Endothelial cell of umbilical vein (primary cell): ENCODE measurements around the gene NDUFB10. TPM values are rescaled to one million over a fixed set of nuclear protein-coding genes. Genes with fewer than 3 reads are reported as not detected.
A peak's percentile ranks its signal among the peaks of the same experiment; 100 is the strongest.

Experiments
- BruUV-seq: library from RNA; stranded (reverse); fragments of 400-500 nt; replicated peaks from 2 replicates; lab custom pipeline; 2021; lab: Mats Ljungman, UMichigan
- CTCF ChIA-PET: fragments of 300-600, 350-600 bp; sonication (Branson Sonifier 250); formaldehyde crosslinking; loops from one replicate; lab custom pipeline; 2021; ENCODE audit warnings: antibody characterized with exemption, inconsistent platforms; lab: Charles Lee
- POLR2A ChIA-PET: fragments of 300-600, 350-600 bp; sonication (Branson Sonifier 250); formaldehyde crosslinking; loops from one replicate; lab custom pipeline; 2021; ENCODE audit warnings: antibody characterized with exemption, inconsistent platforms; lab: Charles Lee
- DNase-seq: peaks from one replicate; pipeline ENCODE4 v3.0.0-alpha.2; 2011; ENCODE audit warnings: low read depth, low spot score
- FAIRE-seq: peaks from 2 replicates; lab custom pipeline; 2011; peaks lifted over from hg19 to GRCh38; lab: Jason Lieb, UNC
- H2AFZ ChIP-seq: 2 replicates; pipeline ENCODE4 v1.6.0; 2012; ENCODE audit warnings: low read depth, low read length, control low read depth, inconsistent platforms
- H3K27ac ChIP-seq: 2 replicates; pipeline ENCODE4 v1.5.1; 2011; ENCODE audit warnings: low read depth, mild to moderate bottlenecking, control low read depth, low read length, moderate library complexity; ENCODE audit not compliant: insufficient read depth
- H3K27me3 ChIP-seq, 2 experiments: 2 replicates each; pipeline versions ENCODE4 v1.6.0 to v1.6.1; 2011; ENCODE audit warnings: low read length in 2 of 2, mixed read lengths in 1 of 2; ENCODE audit not compliant: control insufficient read depth in 2 of 2, insufficient read depth in 2 of 2
- H3K36me3 ChIP-seq, 2 experiments: 2 replicates in 1 of 2; 3 replicates in 1 of 2; pipeline ENCODE4 v1.5.1; 2011; ENCODE audit warnings: low read length in 2 of 2, mild to moderate bottlenecking in 1 of 2, moderate library complexity in 1 of 2; ENCODE audit not compliant: control insufficient read depth in 2 of 2, insufficient read depth in 2 of 2; ENCODE audit errors: extremely low read depth in 1 of 2
- H3K4me1 ChIP-seq: 3 replicates; pipeline ENCODE4 v1.5.1; 2011; ENCODE audit warnings: mild to moderate bottlenecking, low read length; ENCODE audit not compliant: control insufficient read depth, insufficient read depth; ENCODE audit errors: extremely low read depth
- H3K4me2 ChIP-seq: 2 replicates; pipeline ENCODE4 v1.6.1; 2011; ENCODE audit warnings: low read length, control low read depth, mixed read lengths; ENCODE audit not compliant: insufficient read depth
- H3K4me3 ChIP-seq, 3 experiments: fragments of 200-600 bp in 1 of 3; sonication (generic), shearing (Covaris generic) in 1 of 3; replicated peaks in 1 of 3; 2 replicates each; pipeline ENCODE4 v1.5.1; 2011 to 2016; ENCODE audit warnings: control low read depth in 3 of 3, low read length in 3 of 3, mild to moderate bottlenecking in 2 of 3, inconsistent platforms in 1 of 3, low read depth in 1 of 3, moderate library complexity in 1 of 3; ENCODE audit not compliant: insufficient read depth in 1 of 3
- H3K79me2 ChIP-seq: 2 replicates; pipeline ENCODE4 v1.6.0; 2012; ENCODE audit warnings: low read length, inconsistent platforms; ENCODE audit not compliant: control insufficient read depth, insufficient read depth
- H3K9ac ChIP-seq: replicated peaks from 2 replicates; pipeline ENCODE3; 2011; ENCODE audit warnings: low read length, control low read depth; ENCODE audit not compliant: insufficient read depth; ENCODE audit errors: extremely low read depth
- H3K9me1 ChIP-seq: replicated peaks from 3 replicates; pipeline ENCODE4 v1.6.0; 2011; ENCODE audit warnings: mild to moderate bottlenecking, low read length; ENCODE audit not compliant: control insufficient read depth, insufficient read depth; ENCODE audit errors: extremely low read depth
- H3K9me3 ChIP-seq: replicated peaks from 2 replicates; pipeline ENCODE4 v1.5.1; 2012; ENCODE audit warnings: low read length, inconsistent platforms; ENCODE audit not compliant: control insufficient read depth, insufficient read depth
- H4K20me1 ChIP-seq: replicated peaks from 2 replicates; pipeline ENCODE3; 2011; ENCODE audit warnings: mild to moderate bottlenecking, low read length; ENCODE audit not compliant: control insufficient read depth, insufficient read depth; ENCODE audit errors: extremely low read depth
- CTCF ChIP-seq, 2 donors: IDR thresholded peaks; 1 replicate in 1 of 2; 2 replicates in 1 of 2; pipeline ENCODE4 v1.5.1; 2011; ENCODE audit warnings: low read length in 2 of 2, mild to moderate bottlenecking in 2 of 2, moderate library complexity in 2 of 2, control low read depth in 1 of 2, inconsistent platforms in 1 of 2, low read depth in 1 of 2; ENCODE audit not compliant: insufficient read depth in 1 of 2; ENCODE audit errors: extremely low read depth in 1 of 2
- EZH2 ChIP-seq: IDR thresholded peaks from 2 replicates; pipeline ENCODE4 v1.6.1; 2012; ENCODE audit warnings: borderline replicate concordance, low read depth, mild to moderate bottlenecking, moderate library complexity, low read length, inconsistent platforms; ENCODE audit not compliant: severe bottlenecking
- FOS ChIP-seq: IDR thresholded peaks from 2 replicates; pipeline ENCODE4 v1.6.1; 2011; ENCODE audit warnings: mild to moderate bottlenecking, low read length, moderate library complexity, borderline replicate concordance; ENCODE audit not compliant: insufficient read depth
- GATA2 ChIP-seq: IDR thresholded peaks from 2 replicates; pipeline ENCODE4 v1.7.0; 2011; ENCODE audit warnings: low read depth, mild to moderate bottlenecking, moderate library complexity, mixed read lengths, low read length; ENCODE audit not compliant: insufficient read length, insufficient read depth
- JUN ChIP-seq: IDR thresholded peaks from 2 replicates; pipeline ENCODE4 v1.6.1; 2011; ENCODE audit warnings: borderline replicate concordance, low read depth; ENCODE audit not compliant: insufficient read length, insufficient read depth
- MAX ChIP-seq: IDR thresholded peaks from 2 replicates; pipeline ENCODE4 v1.6.1; 2011; ENCODE audit not compliant: insufficient read depth, insufficient read length
- POLR2A ChIP-seq: IDR thresholded peaks from 2 replicates; pipeline ENCODE4 v1.6.1; 2012; ENCODE audit warnings: low read depth, mild to moderate bottlenecking, control low read depth, low read length
- POLR2AphosphoS5 ChIP-seq: IDR thresholded peaks from 2 replicates; pipeline ENCODE4 v1.6.1; 2012; ENCODE audit warnings: low read depth, mild to moderate bottlenecking, control low read depth, low read length, moderate library complexity; ENCODE audit not compliant: insufficient read depth
- dilution Hi-C: fragments of 300-500 bp; cut with MboI; formaldehyde crosslinking; loops from one replicate; pipeline ENCODE4 v1.15.0; 2019; ENCODE audit warnings: low sequenced_read_pairs; ENCODE audit not compliant: extremely low pct_ligation_motif_present
- intact Hi-C: fragments of 100-400 bp; cut with micrococcal nuclease; formaldehyde crosslinking; loops from one replicate; pipeline ENCODE4 v1.10.0; 2022
- polyA plus RNA-seq, 4 experiments: library from polyadenylated mRNA; depleted of rRNA in 3 of 4; stranded (reverse) in 3 of 4; unstranded in 1 of 4; fragments of >200 nt; gene quantifications; 2 replicates each; pipeline versions ENCODE4 v1.2.1 to v1.2.3, GENCODE V29; 2011 to 2012; ENCODE audit warnings: missing spikeins in 1 of 4
- total RNA-seq: library from RNA; stranded (reverse); gene quantifications from 2 replicates; pipeline ENCODE4 v1.2.3, GENCODE V29; 2021

The NDUFB10 gene
- total and polyA plus RNA-seq, 2 donors (not counting 3 experiments of a cell fraction or from before 2014, with no cell fraction given), result 124 to 167 TPM

GRCh38 chr16:1990351-1991134 lies 31.2 kb downstream of the NDUFB10 start:
- no TSS peak for BruUV-seq
- Histone ChIP-seq H3K4me2 (no peak overlapping the region), H3K9me3 (no peaks in the 10 kb centered on the region), H3K4me3 (no peak overlapping the region), H3K9ac (no peak overlapping the region), H3K27ac (no peak overlapping the region), H3K9me1 (no peaks in the 10 kb centered on the region), H2AFZ (no peak overlapping the region), H3K4me1 (peaks cover 7% of the 10 kb centered on the region), H3K27me3 (peaks cover 23 to 24% of the 10 kb centered on the region in 2 experiments), H4K20me1 (no peaks in the 10 kb centered on the region), H3K79me2 (no peaks in the 10 kb centered on the region), H3K36me3 (peaks cover 0 to 7% of the 10 kb centered on the region in 2 experiments)
- dilution Hi-C loops, result no loop called here
- FAIRE-seq, result no peak
- TF ChIP-seq POLR2A (no peak), EZH2 (peak; percentile 87), MAX (no peak)
- POLR2A ChIA-PET, result no interaction called here
- CTCF ChIA-PET, result interaction anchor here (2.5 to 3.9 kb wide), 2 partner anchors 12 to 150 kb away, joined by 9 to 23 read pairs; no protein-coding TSS in a partner anchor
- DNase-seq, result no peak
- intact Hi-C loops, result no loop called here

- H4K20me1 ChIP-seq, result no peaks in the 10 kb centered on the region
- TF ChIP-seq EZH2 (peak; percentile 78), JUN (no peak), GATA2 (no peak), POLR2AphosphoS5 (no peak), FOS (no peak), CTCF (IDR thresholded peaks at IDR 0.05; ENCODE audit: extremely low read depth in 1 of 2, insufficient read depth in 1 of 2, low read depth in 1 of 2, low read length in 2 of 2) (no peak)
- H3K9me1 ChIP-seq, result no peaks in the 10 kb centered on the region
- dilution Hi-C loops (no loop called here), intact Hi-C loops (no loop called here)
- H2AFZ ChIP-seq, result no peak overlapping the region
- H3K27me3 ChIP-seq, result peaks cover 23 to 24% of the 10 kb centered on the region in 2 experiments
- no peak for DNase-seq
- no peaks in the 10 kb centered on the region for H3K9me3 ChIP-seq
- no peak overlapping the region for H3K9ac ChIP-seq
- no peak overlapping the region for H3K4me2 ChIP-seq
- no peaks in the 10 kb centered on the region for H3K79me2 ChIP-seq
- no peak overlapping the region for H3K27ac ChIP-seq
- H3K4me1 ChIP-seq, result peaks cover 7% of the 10 kb centered on the region
- no peak overlapping the region for H3K4me3 ChIP-seq
- ChIA-PET CTCF (interaction anchor here (2.5 to 3.9 kb wide), 2 partner anchors 12 to 149 kb away, joined by 9 to 23 read pairs; no protein-coding TSS in a partner anchor), POLR2A (interaction anchor here (1.3 kb wide), 1 partner anchor 164 kb away, joined by 5 read pairs; the partner anchor contains the start of gene TRAF7)
- no peak for FAIRE-seq
- H3K36me3 ChIP-seq, result peaks cover 0 to 2% of the 10 kb centered on the region in 2 experiments
- BruUV-seq, result no TSS peak
These were observed 31.8 kb downstream of the NDUFB10 start for GRCh38 chr16:1991135-1991551.
